Testis (tissue), 3 donors: ENCODE measurements around the gene NOL6. TPM values are rescaled to one million over a fixed set of nuclear protein-coding genes. Genes with fewer than 3 reads are reported as not detected.
"Not testable (repeated sequence)": the region's sequence is repeated elsewhere in the genome, so short reads cannot be mapped to it uniquely, and the experiment has no call there.

Experiments used
- DNase-seq: peaks from one replicate; pipeline ENCODE4 v3.0.0-alpha.2; 2019
- H3K27ac ChIP-seq, 2 donors: fragments of 200-600 bp; sonication (generic); one replicate each; pipeline ENCODE4 v1.5.1; 2019
- H3K27me3 ChIP-seq: fragments of 200-600 bp; sonication (generic); one replicate; pipeline ENCODE4 v1.5.1; 2019
- H3K36me3 ChIP-seq: fragments of 200-600 bp; sonication (generic); one replicate; pipeline ENCODE4 v1.5.1; 2017; ENCODE audit warnings: low read depth; ENCODE audit errors: missing control alignments
- H3K4me1 ChIP-seq: fragments of 200-600 bp; sonication (generic); one replicate; pipeline ENCODE4 v1.5.1; 2019
- H3K4me3 ChIP-seq, 2 donors: fragments of 200-600 bp; sonication (generic); one replicate each; pipeline ENCODE4 v1.5.1; 2017 to 2019
- H3K9me3 ChIP-seq: fragments of 200-600 bp; sonication (generic); one replicate; pipeline ENCODE4 v1.5.1; 2017
- CTCF ChIP-seq, 3 experiments: fragments of 450-650 bp in 2 of 3; fragments of 200-600 bp in 1 of 3; sonication (generic) in 1 of 3; IDR thresholded peaks; one replicate each; pipeline ENCODE4 v1.5.1; 2016 to 2019; ENCODE audit warnings: antibody characterized with exemption in 3 of 3, mild to moderate bottlenecking in 2 of 3, moderate library complexity in 1 of 3
- POLR2A ChIP-seq: fragments of 450-650 bp; IDR thresholded peaks from one replicate; pipeline ENCODE4 v1.6.1; 2017; ENCODE audit warnings: antibody characterized with exemption, mild to moderate bottlenecking, moderate library complexity
- WGBS, 2 donors: methylation state at CpG; one replicate each; pipeline ENCODE4 v1.1.5; 2018; 5-methylcytosine and 5-hydroxymethylcytosine counted together
- intact Hi-C: fragments of 100-400 bp; cut with DNase I; formaldehyde crosslinking; loops from one replicate; pipeline ENCODE4 v1.15.1; 2023; ENCODE audit warnings: low total_unique reads
- polyA plus RNA-seq: library from polyadenylated mRNA; stranded (reverse); fragments of 350-450 nt; fragmentation: Illumina TruSeq; extraction: RNeasy Lipid Tissue Mini Kit (QIAGEN cat#74804); gene quantifications from one replicate; pipeline ENCODE4 v1.2.3, GENCODE V29; 2014; ENCODE audit warnings: low read depth, low replicate concordance; ENCODE audit not compliant: insufficient read depth
- total RNA-seq, 2 donors: library from RNA; depleted of rRNA; stranded (reverse); fragments of >200 nt; gene quantifications; one replicate each; pipeline ENCODE4 v1.2.3, GENCODE V29; 2016

NOL6 gene
- total and polyA plus RNA-seq, 3 donors from 2014 or later, result 40.4 to 51.6 (median 45.4) TPM

- intact Hi-C loops, result no loop called here
- H3K9me3 ChIP-seq, result no peaks in the 10 kb centered on the region
- no peak for TF ChIP-seq POLR2A
- no peak for TF ChIP-seq CTCF (IDR thresholded peaks at IDR 0.05)
- no peak overlapping the region for H3K27ac ChIP-seq
- no peak for DNase-seq
- H3K4me1 ChIP-seq, result no peaks in the 10 kb centered on the region
- H3K27me3 ChIP-seq, result no peaks in the 10 kb centered on the region
- H3K36me3 ChIP-seq, result no peaks in the 10 kb centered on the region
- WGBS, 2 donors, result 78% methylated on average over 3 of the region's 3 CpGs
- no peak overlapping the region for H3K4me3 ChIP-seq
These were observed 14.6 kb downstream of the NOL6 start for GRCh38 chr9:33459115-33459514.

GRCh38 chr9:33458444-33458843, 15.3 kb downstream of the NOL6 start:
- no peak for DNase-seq
- Histone ChIP-seq H3K4me1 (no peaks in the 10 kb centered on the region), H3K4me3 (no peak overlapping the region), H3K9me3 (no peaks in the 10 kb centered on the region), H3K27ac (no peak overlapping the region), H3K27me3 (no peaks in the 10 kb centered on the region), H3K36me3 (no peaks in the 10 kb centered on the region)
- no peak for TF ChIP-seq POLR2A
- TF ChIP-seq CTCF (IDR thresholded peaks at IDR 0.05), result no peak
- intact Hi-C loops, result no loop called here
- 81 to 89% methylated on average over 3 to 4 of the region's 4 CpGs for WGBS, 2 donors

GRCh38 chr9:33455945-33456344, 17.8 kb downstream of the NOL6 start:
- intact Hi-C loops, result no loop called here
- no peaks in the 10 kb centered on the region for H3K9me3 ChIP-seq
- H3K27ac ChIP-seq, result no peak overlapping the region
- TF ChIP-seq POLR2A, result no peak
- no peak for TF ChIP-seq CTCF (IDR thresholded peaks at IDR 0.05)
- H3K4me3 ChIP-seq, result no peak overlapping the region
- DNase-seq, result peak; percentile 48
- H3K36me3 ChIP-seq, result no peaks in the 10 kb centered on the region
- 66 to 73% methylated on average over 7 of the region's 7 CpGs for WGBS, 2 donors
- no peaks in the 10 kb centered on the region for H3K27me3 ChIP-seq
- no peaks in the 10 kb centered on the region for H3K4me1 ChIP-seq

DNA sequence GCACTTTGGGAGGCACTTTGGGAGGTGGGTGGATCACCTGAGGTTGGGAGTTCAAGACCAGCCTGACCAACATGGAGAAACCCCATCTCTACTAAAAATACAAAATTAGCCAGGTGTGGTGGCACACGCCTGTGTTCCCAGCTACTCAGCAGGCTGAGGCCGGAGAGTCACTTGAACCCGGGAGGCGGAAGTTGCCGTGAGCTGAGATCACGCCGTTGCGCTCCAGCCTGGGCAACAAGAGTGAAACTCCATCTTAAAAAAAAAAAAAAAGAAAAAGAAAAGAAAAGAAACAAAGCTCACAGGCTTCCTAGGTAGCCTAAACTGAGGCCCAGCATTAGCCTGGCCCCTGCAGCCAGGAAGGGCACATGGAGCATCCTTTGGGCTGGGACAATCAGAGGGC, 18.3 kb downstream of the NOL6 start:
- H3K27me3 ChIP-seq, H3K36me3 ChIP-seq, DNase-seq, H3K27ac ChIP-seq, intact Hi-C loops, H3K4me1 ChIP-seq, H3K4me3 ChIP-seq, H3K9me3 ChIP-seq: not testable (repeated sequence)
- WGBS, 2 donors, result 96 to 98% methylated on average over 8 of the region's 8 CpGs

DNA sequence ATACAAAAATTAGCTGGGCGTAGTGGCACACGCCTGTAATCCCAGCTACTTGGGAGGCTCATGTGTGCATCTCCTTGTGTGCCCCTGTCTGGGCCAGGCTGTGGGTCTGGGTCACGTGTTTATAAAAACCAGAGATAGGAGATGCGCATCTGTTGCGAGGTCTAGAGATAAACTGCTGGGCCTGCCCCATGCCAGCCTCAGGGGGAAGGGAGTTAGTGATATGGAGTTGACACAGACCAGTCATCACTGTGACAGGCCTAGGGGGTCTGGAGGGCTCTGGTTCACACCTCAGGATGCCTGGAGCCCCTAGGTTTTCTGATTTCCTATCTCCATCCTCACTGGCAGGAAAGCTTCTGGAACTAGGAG, 19.1 kb downstream of the NOL6 start:
- DNase-seq, H3K27ac ChIP-seq, H3K36me3 ChIP-seq, H3K4me1 ChIP-seq, H3K9me3 ChIP-seq, H3K4me3 ChIP-seq, H3K27me3 ChIP-seq, intact Hi-C loops: not testable (repeated sequence)
- 86 to 90% methylated on average over 5 of the region's 5 CpGs for WGBS, 2 donors

- no peak for TF ChIP-seq POLR2A
- TF ChIP-seq CTCF (IDR thresholded peaks at IDR 0.05), result no peak
- no peak for DNase-seq
- Histone ChIP-seq H3K27ac (no peak overlapping the region), H3K4me1 (no peaks in the 10 kb centered on the region), H3K9me3 (no peaks in the 10 kb centered on the region), H3K27me3 (no peaks in the 10 kb centered on the region), H3K4me3 (no peak overlapping the region), H3K36me3 (no peaks in the 10 kb centered on the region)
- intact Hi-C loops, result no loop called here
- 81 to 94% methylated on average over 10 to 11 of the region's 11 CpGs for WGBS, 2 donors
These were observed 19.6 kb downstream of the NOL6 start for GRCh38 chr9:33453999-33454660.
